Neural cell (in vitro differentiated cells): ENCODE results near the gene SLC35D1. TPM values are rescaled to one million over a fixed set of nuclear protein-coding genes. Genes with fewer than 3 reads are reported as not detected.
A peak's percentile ranks its signal among the peaks of the same experiment; 100 is the strongest.

Experiments
- H2AFZ ChIP-seq: fragments of 200-600, 300-800 bp; sonication (generic), shearing (Covaris generic); 2 replicates; pipeline ENCODE4 v1.6.0; 2014; ENCODE audit warnings: low read depth, mild to moderate bottlenecking, antibody characterized with exemption, low read length, moderate library complexity
- H3F3A ChIP-seq: fragments of 200-600 bp; shearing (Covaris generic); 2 replicates; pipeline ENCODE4 v1.6.1; 2016; ENCODE audit warnings: mild to moderate bottlenecking, moderate library complexity, mixed read lengths, antibody characterized with exemption, low read length; ENCODE audit not compliant: insufficient read depth, poor library complexity, severe bottlenecking
- H3K27ac ChIP-seq: fragments of 200-600, 300-800 bp; sonication (generic), shearing (Covaris generic); 2 replicates; pipeline ENCODE4 v1.5.1; 2014; ENCODE audit warnings: mild to moderate bottlenecking, low read length, moderate library complexity
- H3K27me3 ChIP-seq: fragments of 300-800, 200-600 bp; sonication (generic), shearing (Covaris generic); 2 replicates; pipeline ENCODE4 v1.6.0; 2014; ENCODE audit warnings: mild to moderate bottlenecking, low read depth, low read length, moderate library complexity; ENCODE audit not compliant: insufficient read depth
- H3K36me3 ChIP-seq: fragments of 300-800, 200-600 bp; sonication (generic), shearing (Covaris generic); 2 replicates; pipeline ENCODE4 v1.5.1; 2014; ENCODE audit warnings: mild to moderate bottlenecking, antibody characterized with exemption, low read length, moderate library complexity; ENCODE audit not compliant: insufficient read depth
- H3K4me2 ChIP-seq: fragments of 300-800, 200-600 bp; sonication (generic), shearing (Covaris generic); 2 replicates; pipeline ENCODE4 v1.6.0; 2014; ENCODE audit warnings: mild to moderate bottlenecking, low read length
- H3K4me3 ChIP-seq: fragments of 300-800, 200-600 bp; sonication (generic), shearing (Covaris generic); 2 replicates; pipeline ENCODE4 v1.5.1; 2014; ENCODE audit warnings: mild to moderate bottlenecking, low read length, moderate library complexity
- H3K79me2 ChIP-seq: fragments of 200-600 bp; shearing (Covaris generic); replicated peaks from 2 replicates; pipeline ENCODE4 v1.6.0; 2014; ENCODE audit warnings: mild to moderate bottlenecking, low read length, moderate library complexity; ENCODE audit not compliant: insufficient read depth
- H3K9ac ChIP-seq: fragments of 300-800, 200-600 bp; sonication (generic), shearing (Covaris generic); 2 replicates; pipeline ENCODE4 v1.6.1; 2016; ENCODE audit warnings: mild to moderate bottlenecking, low read length, mixed read lengths
- H3K9me2 ChIP-seq: fragments of 200-600 bp; shearing (Covaris generic); 2 replicates; pipeline ENCODE4 v1.6.1; 2016; ENCODE audit warnings: mild to moderate bottlenecking, low read length, mixed read lengths; ENCODE audit not compliant: insufficient read depth
- H3K9me3 ChIP-seq: fragments of 200-600, 300-800 bp; sonication (generic), shearing (Covaris generic); 2 replicates; pipeline ENCODE4 v1.6.1; 2016; ENCODE audit warnings: mild to moderate bottlenecking, mixed run types, low read length, moderate library complexity, mixed read lengths
- H4K20me1 ChIP-seq: fragments of 200-600 bp; shearing (Covaris generic); 2 replicates; pipeline ENCODE4 v1.6.1; 2016; ENCODE audit warnings: mild to moderate bottlenecking, mixed run types; ENCODE audit not compliant: insufficient read depth
- EP300 ChIP-seq: fragments of 450-650 bp; conservative IDR thresholded peaks from 2 replicates; pipeline ENCODE4 v1.6.1; 2014; ENCODE audit warnings: antibody characterized with exemption, mild to moderate bottlenecking, moderate library complexity; ENCODE audit not compliant: poor library complexity, severe bottlenecking
- EZH2 ChIP-seq: fragments of 200-600, 300-800 bp; shearing (Covaris generic), sonication (generic); IDR thresholded peaks from 2 replicates; pipeline ENCODE4 v1.6.1; 2014; ENCODE audit warnings: antibody characterized with exemption, low read length, borderline replicate concordance, mild to moderate bottlenecking; ENCODE audit not compliant: insufficient read depth, poor library complexity, severe bottlenecking
- MXI1 ChIP-seq: fragments of 450-650 bp; conservative IDR thresholded peaks from 2 replicates; pipeline ENCODE4 v1.6.1; 2014; ENCODE audit warnings: antibody characterized with exemption, mild to moderate bottlenecking; ENCODE audit not compliant: poor library complexity, severe bottlenecking
- POLR2AphosphoS5 ChIP-seq: IDR thresholded peaks from 2 replicates; pipeline ENCODE4 v1.6.1; 2012
- RAD21 ChIP-seq: fragments of 450-650 bp; conservative IDR thresholded peaks from 2 replicates; pipeline ENCODE4 v1.6.1; 2014; ENCODE audit warnings: antibody characterized with exemption, mild to moderate bottlenecking, moderate library complexity
- SMC3 ChIP-seq: fragments of 450-650 bp; conservative IDR thresholded peaks from 2 replicates; pipeline ENCODE4 v1.6.1; 2014; ENCODE audit warnings: antibody characterized with exemption, mild to moderate bottlenecking, moderate library complexity; ENCODE audit not compliant: poor library complexity
- TAF1 ChIP-seq: IDR thresholded peaks from 2 replicates; pipeline ENCODE4 v1.6.1; 2012; ENCODE audit warnings: low read depth
- polyA minus RNA-seq: library from RNA; depleted of rRNA, polyadenylated mRNA; stranded (reverse); fragments of >200 nt; gene quantifications from 2 replicates; pipeline ENCODE4 v1.2.3, GENCODE V29; 2014
- polyA plus RNA-seq: library from polyadenylated mRNA; depleted of rRNA; stranded (reverse); fragments of >200 nt; gene quantifications from 2 replicates; pipeline ENCODE4 v1.2.3, GENCODE V29; 2014
- TF ChIP-seq, protein P1 (sequence below): IDR thresholded peaks from 2 replicates; pipeline ENCODE4 v1.6.1; 2012; ENCODE audit warnings: borderline replicate concordance
- TF ChIP-seq, protein P2 (sequence below): fragments of 450-650 bp; IDR thresholded peaks from 2 replicates; pipeline ENCODE4 v1.5.1; 2014; ENCODE audit warnings: antibody characterized with exemption, mild to moderate bottlenecking, moderate library complexity; ENCODE audit not compliant: poor library complexity, severe bottlenecking

SLC35D1 gene
- polyA plus RNA-seq (17.9 and 20.2 TPM in 2 replicates), polyA minus RNA-seq (20.9 and 22.2 TPM in 2 replicates)

DNA sequence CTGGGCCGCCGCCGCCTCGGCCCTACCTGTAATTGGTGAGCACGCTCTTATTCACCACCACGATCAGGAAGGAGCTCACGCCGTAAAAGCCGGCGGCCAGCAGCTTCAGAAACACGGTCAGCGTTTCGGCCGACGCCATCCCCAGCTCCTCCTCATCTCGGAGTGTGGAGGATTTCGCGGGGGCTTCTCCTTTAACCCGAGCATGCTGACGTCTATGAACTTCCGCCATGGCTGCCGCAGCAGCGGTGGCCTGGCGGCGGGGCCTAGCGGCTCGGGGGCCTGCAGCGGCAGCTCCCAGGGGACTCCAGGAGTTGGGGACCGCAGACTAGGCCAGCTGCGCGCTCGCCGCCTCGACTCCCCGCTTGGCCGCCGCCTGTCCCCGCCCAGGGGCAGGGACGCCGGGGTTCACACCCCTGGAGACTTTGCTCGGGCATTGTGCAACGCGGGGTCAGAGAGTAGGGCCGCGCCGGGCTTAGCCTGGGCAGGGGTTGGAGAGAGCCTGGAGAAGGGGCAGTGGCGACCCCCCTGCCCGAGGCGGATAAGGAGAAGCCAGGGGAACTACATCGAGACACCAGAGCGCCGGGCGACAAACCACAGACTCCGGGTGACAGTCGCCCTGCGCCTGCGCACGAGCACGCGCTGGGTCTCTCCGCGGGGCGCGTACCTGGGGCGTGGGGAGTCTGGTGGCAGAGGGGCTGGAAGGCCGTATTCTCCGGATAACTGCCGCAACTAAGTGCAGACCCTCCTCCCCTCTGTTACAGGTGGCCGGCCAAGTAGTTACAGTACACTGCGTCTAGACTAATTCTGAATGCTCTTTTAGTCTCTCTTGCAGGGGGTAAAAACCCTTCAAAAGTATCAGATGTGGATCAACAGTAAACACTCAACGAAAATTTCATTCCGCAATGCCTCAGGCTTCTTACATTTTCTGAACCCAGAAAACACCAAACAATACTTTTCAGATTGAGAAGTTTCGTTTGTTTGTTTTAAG, at the start of gene SLC35D1:
Gene SLC35D1 (minus strand): TSS at position 364 of the 988 bp plus-strand sequence. CDS start 135 bp downstream, at position 229.
- Histone ChIP-seq H3K9me3 (no peaks in the 10 kb centered on the region), H3K27ac (peak within 1 kb of the TSS; percentile 89), H3K9ac (peak within 1 kb of the TSS; percentile 95), H3K79me2 (peaks cover 9% of the 10 kb centered on the region), H4K20me1 (no peaks in the 10 kb centered on the region), H3K4me3 (peak within 1 kb of the TSS; percentile 92), H3K27me3 (no peaks in the 10 kb centered on the region), H3K9me2 (no peaks in the 10 kb centered on the region), H3K36me3 (peaks cover 7% of the 10 kb centered on the region), H3K4me2 (peak within 1 kb of the TSS; percentile 98), H2AFZ (peak within 1 kb of the TSS; percentile 75), H3F3A (no peaks in the 10 kb centered on the region)
- TF ChIP-seq TAF1 (peak; percentile 48), EZH2 (no peak), SMC3 (peak; percentile 8), MXI1 (peak; percentile 80), EP300 (no peak), POLR2AphosphoS5 (peak; percentile 66), RAD21 (no peak)
- TF ChIP-seq, protein P1, sequence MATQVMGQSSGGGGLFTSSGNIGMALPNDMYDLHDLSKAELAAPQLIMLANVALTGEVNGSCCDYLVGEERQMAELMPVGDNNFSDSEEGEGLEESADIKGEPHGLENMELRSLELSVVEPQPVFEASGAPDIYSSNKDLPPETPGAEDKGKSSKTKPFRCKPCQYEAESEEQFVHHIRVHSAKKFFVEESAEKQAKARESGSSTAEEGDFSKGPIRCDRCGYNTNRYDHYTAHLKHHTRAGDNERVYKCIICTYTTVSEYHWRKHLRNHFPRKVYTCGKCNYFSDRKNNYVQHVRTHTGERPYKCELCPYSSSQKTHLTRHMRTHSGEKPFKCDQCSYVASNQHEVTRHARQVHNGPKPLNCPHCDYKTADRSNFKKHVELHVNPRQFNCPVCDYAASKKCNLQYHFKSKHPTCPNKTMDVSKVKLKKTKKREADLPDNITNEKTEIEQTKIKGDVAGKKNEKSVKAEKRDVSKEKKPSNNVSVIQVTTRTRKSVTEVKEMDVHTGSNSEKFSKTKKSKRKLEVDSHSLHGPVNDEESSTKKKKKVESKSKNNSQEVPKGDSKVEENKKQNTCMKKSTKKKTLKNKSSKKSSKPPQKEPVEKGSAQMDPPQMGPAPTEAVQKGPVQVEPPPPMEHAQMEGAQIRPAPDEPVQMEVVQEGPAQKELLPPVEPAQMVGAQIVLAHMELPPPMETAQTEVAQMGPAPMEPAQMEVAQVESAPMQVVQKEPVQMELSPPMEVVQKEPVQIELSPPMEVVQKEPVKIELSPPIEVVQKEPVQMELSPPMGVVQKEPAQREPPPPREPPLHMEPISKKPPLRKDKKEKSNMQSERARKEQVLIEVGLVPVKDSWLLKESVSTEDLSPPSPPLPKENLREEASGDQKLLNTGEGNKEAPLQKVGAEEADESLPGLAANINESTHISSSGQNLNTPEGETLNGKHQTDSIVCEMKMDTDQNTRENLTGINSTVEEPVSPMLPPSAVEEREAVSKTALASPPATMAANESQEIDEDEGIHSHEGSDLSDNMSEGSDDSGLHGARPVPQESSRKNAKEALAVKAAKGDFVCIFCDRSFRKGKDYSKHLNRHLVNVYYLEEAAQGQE = peak; percentile 82
- TF ChIP-seq, protein P2, sequence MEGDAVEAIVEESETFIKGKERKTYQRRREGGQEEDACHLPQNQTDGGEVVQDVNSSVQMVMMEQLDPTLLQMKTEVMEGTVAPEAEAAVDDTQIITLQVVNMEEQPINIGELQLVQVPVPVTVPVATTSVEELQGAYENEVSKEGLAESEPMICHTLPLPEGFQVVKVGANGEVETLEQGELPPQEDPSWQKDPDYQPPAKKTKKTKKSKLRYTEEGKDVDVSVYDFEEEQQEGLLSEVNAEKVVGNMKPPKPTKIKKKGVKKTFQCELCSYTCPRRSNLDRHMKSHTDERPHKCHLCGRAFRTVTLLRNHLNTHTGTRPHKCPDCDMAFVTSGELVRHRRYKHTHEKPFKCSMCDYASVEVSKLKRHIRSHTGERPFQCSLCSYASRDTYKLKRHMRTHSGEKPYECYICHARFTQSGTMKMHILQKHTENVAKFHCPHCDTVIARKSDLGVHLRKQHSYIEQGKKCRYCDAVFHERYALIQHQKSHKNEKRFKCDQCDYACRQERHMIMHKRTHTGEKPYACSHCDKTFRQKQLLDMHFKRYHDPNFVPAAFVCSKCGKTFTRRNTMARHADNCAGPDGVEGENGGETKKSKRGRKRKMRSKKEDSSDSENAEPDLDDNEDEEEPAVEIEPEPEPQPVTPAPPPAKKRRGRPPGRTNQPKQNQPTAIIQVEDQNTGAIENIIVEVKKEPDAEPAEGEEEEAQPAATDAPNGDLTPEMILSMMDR = no peak

DNA sequence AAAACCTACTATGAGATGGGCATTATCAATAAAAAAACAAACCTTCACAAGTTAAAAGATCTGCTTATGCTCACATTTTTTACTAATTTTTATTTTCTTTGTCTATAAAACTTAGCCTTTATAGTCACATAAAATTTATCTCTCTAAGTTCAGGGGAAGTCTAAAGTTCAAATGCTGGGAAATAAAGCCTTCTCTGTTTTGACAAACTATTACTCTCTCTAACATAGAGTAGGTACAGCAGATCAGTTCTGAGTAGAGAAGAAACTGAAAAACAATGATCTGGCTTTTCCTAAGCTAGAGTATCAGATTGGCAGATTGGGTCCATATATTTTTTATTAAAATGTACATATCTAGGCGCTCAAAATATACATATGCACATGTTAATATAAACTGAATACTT, 49.6 kb upstream of the SLC35D1 start:
- TF ChIP-seq, protein P2 = no peak
- TF ChIP-seq, protein P1 = no peak
- TF ChIP-seq RAD21 (no peak), SMC3 (no peak), POLR2AphosphoS5 (no peak), EP300 (no peak), TAF1 (no peak), MXI1 (no peak), EZH2 (no peak)
- H3K36me3 ChIP-seq = no peaks in the 10 kb centered on the region
- H3K9me2 ChIP-seq = no peaks in the 10 kb centered on the region
- no peaks in the 10 kb centered on the region for H3K9me3 ChIP-seq
- H3K27ac ChIP-seq = no peak overlapping the region
- no peaks in the 10 kb centered on the region for H3K27me3 ChIP-seq
- H2AFZ ChIP-seq = no peak overlapping the region
- H3K4me3 ChIP-seq = no peak overlapping the region
- no peaks in the 10 kb centered on the region for H4K20me1 ChIP-seq
- no peak overlapping the region for H3K9ac ChIP-seq
- H3K79me2 ChIP-seq = no peaks in the 10 kb centered on the region
- H3K4me2 ChIP-seq = no peak overlapping the region
- no peaks in the 10 kb centered on the region for H3F3A ChIP-seq
